IPS-18a (cell line): ENCODE results near the gene CYP2U1.
"Not testable (repeated sequence)": the region's sequence is repeated elsewhere in the genome, so short reads cannot be mapped to it uniquely, and the experiment has no call there.

Experiments
- H3K27ac ChIP-seq: one replicate; pipeline ENCODE4 v1.5.1; 2013; ENCODE audit warnings: low read length
- H3K27me3 ChIP-seq: one replicate; pipeline ENCODE4 v1.6.1; 2013; ENCODE audit warnings: mild to moderate bottlenecking, low read length; ENCODE audit not compliant: control insufficient read depth, insufficient read depth
- H3K36me3 ChIP-seq: one replicate; pipeline ENCODE4 v1.6.1; 2013; ENCODE audit warnings: low read depth, low read length; ENCODE audit not compliant: control insufficient read depth
- H3K4me1 ChIP-seq: one replicate; pipeline ENCODE4 v1.6.1; 2013; ENCODE audit warnings: low read depth, low read length; ENCODE audit not compliant: control insufficient read depth
- H3K4me3 ChIP-seq: one replicate; pipeline ENCODE4 v1.5.1; 2013; ENCODE audit warnings: low read length
- H3K9ac ChIP-seq: one replicate; pipeline ENCODE4 v1.6.1; 2013; ENCODE audit warnings: mild to moderate bottlenecking, low read length, moderate library complexity
- H3K9me3 ChIP-seq: one replicate; pipeline ENCODE4 v1.6.1; 2013; ENCODE audit warnings: low read depth, low read length; ENCODE audit not compliant: control insufficient read depth

The CYP2U1 gene

GRCh38 chr4:107967921-107968320 lies 36.6 kb downstream of the CYP2U1 start:
- H3K4me3 ChIP-seq, H3K9me3 ChIP-seq, H3K27me3 ChIP-seq, H3K36me3 ChIP-seq, H3K9ac ChIP-seq, H3K27ac ChIP-seq, H3K4me1 ChIP-seq: not testable (repeated sequence)

- Histone ChIP-seq H3K36me3 (no peaks in the 10 kb centered on the region), H3K9ac (no peak overlapping the region), H3K27me3 (no peaks in the 10 kb centered on the region), H3K4me1 (no peaks in the 10 kb centered on the region), H3K27ac (no peak overlapping the region), H3K9me3 (no peaks in the 10 kb centered on the region), H3K4me3 (no peak overlapping the region)
Observed at GRCh38 chr4:107970063-107970798, 38.9 kb downstream of the CYP2U1 start.

GRCh38 chr4:107972605-107973004 lies 41.3 kb downstream of the CYP2U1 start:
- no peak overlapping the region for H3K9ac ChIP-seq
- no peak overlapping the region for H3K4me3 ChIP-seq
- no peaks in the 10 kb centered on the region for H3K9me3 ChIP-seq
- no peak overlapping the region for H3K27ac ChIP-seq
- no peaks in the 10 kb centered on the region for H3K36me3 ChIP-seq
- H3K4me1 ChIP-seq, result no peaks in the 10 kb centered on the region
- H3K27me3 ChIP-seq, result no peaks in the 10 kb centered on the region

DNA sequence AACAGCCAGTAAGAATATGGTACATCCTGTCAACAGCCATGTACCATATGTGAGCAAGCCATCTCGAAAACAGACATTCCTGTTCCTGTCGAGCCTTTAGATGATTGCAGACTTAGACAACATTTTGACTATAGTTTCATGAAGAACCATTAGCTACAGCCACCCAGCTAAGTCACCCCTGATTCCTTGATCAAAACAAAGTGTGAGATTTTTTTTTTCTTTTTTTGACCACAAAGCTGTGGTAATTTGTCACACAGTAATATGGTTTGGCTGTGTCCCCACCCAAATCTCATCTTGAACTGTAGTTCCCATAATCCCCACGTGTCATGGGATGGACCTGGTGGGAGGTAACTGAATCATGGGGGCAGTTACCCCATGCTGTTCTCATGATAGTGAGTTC lies 43.2 kb downstream of the CYP2U1 start:
- H3K4me3 ChIP-seq, result no peak overlapping the region
- H3K9me3 ChIP-seq, result no peaks in the 10 kb centered on the region
- H3K36me3 ChIP-seq, result no peaks in the 10 kb centered on the region
- H3K4me1 ChIP-seq, result no peaks in the 10 kb centered on the region
- H3K9ac ChIP-seq, result no peak overlapping the region
- no peaks in the 10 kb centered on the region for H3K27me3 ChIP-seq
- H3K27ac ChIP-seq, result no peak overlapping the region

- Histone ChIP-seq H3K9ac (no peak overlapping the region), H3K9me3 (no peaks in the 10 kb centered on the region), H3K4me3 (no peak overlapping the region)
Observed at GRCh38 chr4:107977482-107977881, 46.1 kb downstream of the CYP2U1 start.

GRCh38 chr4:107977966-107978705 lies 46.8 kb downstream of the CYP2U1 start:
- Histone ChIP-seq H3K9me3 (no peaks in the 10 kb centered on the region), H3K36me3 (no peaks in the 10 kb centered on the region), H3K4me3 (no peak overlapping the region), H3K27ac (no peak overlapping the region), H3K27me3 (no peaks in the 10 kb centered on the region), H3K4me1 (no peaks in the 10 kb centered on the region), H3K9ac (no peak overlapping the region)

More at GRCh38 chr4:107977482-107977881, 46.1 kb downstream of the CYP2U1 start:
- no peak overlapping the region for H3K27ac ChIP-seq
- H3K27me3 ChIP-seq, result no peaks in the 10 kb centered on the region
- no peaks in the 10 kb centered on the region for H3K4me1 ChIP-seq
- H3K36me3 ChIP-seq, result no peaks in the 10 kb centered on the region

GRCh38 chr4:107978716-107979451 lies 47.5 kb downstream of the CYP2U1 start:
- Histone ChIP-seq H3K27ac (no peak overlapping the region), H3K4me3 (no peak overlapping the region), H3K9ac (no peak overlapping the region), H3K9me3 (no peaks in the 10 kb centered on the region), H3K27me3 (no peaks in the 10 kb centered on the region), H3K4me1 (no peaks in the 10 kb centered on the region), H3K36me3 (no peaks in the 10 kb centered on the region)

DNA sequence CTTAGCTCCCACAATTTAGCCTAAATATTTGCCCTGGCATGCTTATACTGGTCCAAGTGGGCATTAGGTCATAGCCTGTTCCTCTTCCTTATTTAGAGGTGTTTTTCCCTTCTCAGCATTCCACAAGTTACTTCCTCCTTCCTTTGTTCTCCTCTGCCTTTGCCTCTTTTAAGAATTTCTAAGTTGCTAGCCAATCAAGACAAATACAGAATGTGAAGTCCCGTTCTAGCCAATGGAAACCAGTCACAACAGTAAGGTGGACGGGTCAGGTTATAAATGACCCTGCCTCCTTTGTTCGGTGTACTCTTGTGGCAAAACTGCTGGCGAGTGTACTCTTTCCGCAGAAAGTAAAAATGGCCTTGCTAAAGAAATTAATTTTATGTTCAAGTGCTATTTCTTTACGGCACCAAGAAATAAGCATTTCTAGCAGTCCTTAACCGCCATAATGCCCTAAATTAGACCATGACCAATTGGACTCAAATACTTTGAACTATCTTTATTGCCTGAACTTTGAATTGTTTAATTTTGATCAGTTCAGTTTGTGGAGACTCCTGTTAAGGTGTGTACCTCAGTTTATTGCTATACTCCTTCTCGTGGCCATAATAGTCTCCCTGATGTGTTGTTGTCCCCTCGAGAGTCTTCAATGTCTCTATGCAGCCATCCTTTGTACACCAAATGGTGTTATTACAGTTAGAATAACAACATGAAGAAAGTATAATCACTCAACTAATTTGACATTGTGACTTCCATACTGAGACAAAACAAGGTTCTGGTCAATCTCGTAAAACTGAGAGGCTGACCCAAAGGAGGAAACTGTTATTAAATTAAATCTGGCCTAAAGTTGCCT lies 56.8 kb downstream of the CYP2U1 start:
- no peak overlapping the region for H3K4me3 ChIP-seq
- no peak overlapping the region for H3K9ac ChIP-seq

DNA sequence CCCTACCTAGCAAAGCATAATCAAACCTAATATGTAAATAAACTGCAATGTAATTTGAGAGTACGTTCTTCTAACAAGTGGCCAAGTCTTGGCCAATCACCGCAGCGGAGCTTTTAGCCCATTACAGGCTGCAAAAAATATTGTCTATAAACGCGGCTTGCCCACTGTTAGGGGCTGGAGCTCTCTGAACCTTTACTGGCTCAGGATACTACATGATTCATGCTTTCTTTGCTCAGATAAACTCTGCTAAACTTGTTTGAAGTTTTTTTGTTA lies 57.4 kb downstream of the CYP2U1 start:
- H3K27me3 ChIP-seq, result peaks cover 4% of the 10 kb centered on the region
- H3K36me3 ChIP-seq, result no peaks in the 10 kb centered on the region
- H3K9ac ChIP-seq, result no peak overlapping the region
- H3K4me3 ChIP-seq, result no peak overlapping the region
- no peaks in the 10 kb centered on the region for H3K9me3 ChIP-seq
- peaks cover 10% of the 10 kb centered on the region for H3K4me1 ChIP-seq
- H3K27ac ChIP-seq, result no peak overlapping the region

More for the DNA sequence above, 56.8 kb downstream of the CYP2U1 start:
- no peaks in the 10 kb centered on the region for H3K9me3 ChIP-seq
- H3K4me1 ChIP-seq, result peaks cover 10% of the 10 kb centered on the region
- H3K36me3 ChIP-seq, result no peaks in the 10 kb centered on the region
- H3K27ac ChIP-seq, result no peak overlapping the region
- peaks cover 4% of the 10 kb centered on the region for H3K27me3 ChIP-seq

- H3K4me3 ChIP-seq, result peak overlapping the region; percentile 84
- no peaks in the 10 kb centered on the region for H3K36me3 ChIP-seq
- H3K9ac ChIP-seq, result no peak overlapping the region
- H3K9me3 ChIP-seq, result no peaks in the 10 kb centered on the region
- peaks cover 10% of the 10 kb centered on the region for H3K4me1 ChIP-seq
- H3K27me3 ChIP-seq, result peaks cover 4% of the 10 kb centered on the region
- H3K27ac ChIP-seq, result no peak overlapping the region
Observed at GRCh38 chr4:107989162-107989536, 57.8 kb downstream of the CYP2U1 start.
